GM23338 (cell line): ENCODE measurements around the gene NUDC.

Experiments
- CREB1 ChIP-seq: fragments of 250-450 bp; sonication (Bioruptor Pico); IDR thresholded peaks from 2 replicates; pipeline ENCODE4 v1.5.0; 2020; ENCODE audit warnings: low read depth, mild to moderate bottlenecking, moderate library complexity
- CTCF ChIP-seq, 2 experiments: fragments of 200-600 bp in 1 of 2; sonication (generic) in 1 of 2; conservative IDR thresholded peaks; 2 replicates each; pipeline versions ENCODE4 v1.5.1 to v1.6.1; 2016 to 2017; ENCODE audit warnings: antibody characterized with exemption in 2 of 2, low read depth in 2 of 2, mild to moderate bottlenecking in 2 of 2, moderate library complexity in 1 of 2
- EZH2 ChIP-seq: fragments of 200-600 bp; sonication (generic); IDR thresholded peaks from one replicate; pipeline ENCODE4 v1.8.0; 2017; ENCODE audit warnings: antibody characterized with exemption, mild to moderate bottlenecking, low read depth; ENCODE audit not compliant: unreplicated experiment
- EZH2phosphoT487 ChIP-seq: fragments of 200-600 bp; sonication (generic); IDR thresholded peaks from one replicate; pipeline ENCODE4 v1.8.1; 2018; ENCODE audit warnings: antibody characterized with exemption; ENCODE audit not compliant: unreplicated experiment
- JUNB ChIP-seq: IDR thresholded peaks from one replicate; pipeline ENCODE4 v1.6.1; 2016; ENCODE audit warnings: antibody characterized with exemption; ENCODE audit not compliant: unreplicated experiment
- NANOG ChIP-seq: IDR thresholded peaks from 2 replicates; pipeline ENCODE4 v1.6.1; 2016; ENCODE audit warnings: antibody characterized with exemption, borderline replicate concordance
- POLR2AphosphoS5 ChIP-seq: IDR thresholded peaks from 2 replicates; pipeline ENCODE4 v1.6.1; 2016; ENCODE audit warnings: antibody characterized with exemption, low read depth
- REST ChIP-seq: IDR thresholded peaks from one replicate; pipeline ENCODE4 v1.6.1; 2018; ENCODE audit warnings: antibody characterized with exemption; ENCODE audit not compliant: unreplicated experiment
- STAT1 ChIP-seq: IDR thresholded peaks from one replicate; pipeline ENCODE4 v1.6.1; 2016; ENCODE audit warnings: antibody characterized with exemption; ENCODE audit not compliant: unreplicated experiment
- ZNF114 ChIP-seq: fragments of 250-450 bp; sonication (Bioruptor Pico); IDR thresholded peaks from 2 replicates; pipeline ENCODE4 v1.5.0; 2020; ENCODE audit warnings: mild to moderate bottlenecking, moderate library complexity
- TF ChIP-seq, protein P1 (sequence below): IDR thresholded peaks from 2 replicates; pipeline ENCODE4 v1.6.1; 2016; ENCODE audit warnings: antibody characterized with exemption

DNA sequence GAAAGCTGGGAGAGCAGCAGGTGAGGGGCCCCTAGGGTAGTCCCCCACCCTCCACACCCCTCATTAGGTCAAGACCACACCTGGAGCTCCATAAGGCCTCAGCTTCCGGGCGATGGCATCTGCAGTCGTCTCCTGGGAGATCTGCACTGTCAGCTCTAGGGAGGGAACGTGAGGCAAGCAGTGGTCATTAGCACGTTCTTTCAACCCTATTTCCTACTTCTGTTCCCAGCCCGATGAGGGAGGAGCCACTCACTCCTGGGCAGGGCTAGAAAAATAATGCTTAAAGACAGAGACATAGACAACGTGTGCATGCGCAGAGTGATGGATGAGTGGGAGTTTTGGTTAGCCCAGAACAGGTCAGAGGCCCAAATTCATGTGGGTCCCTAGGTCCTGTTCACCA lies 29.1 kb downstream of the NUDC start:
- TF ChIP-seq CTCF (conservative IDR thresholded peaks at IDR 0.05; ENCODE audit: low read depth in 2 of 2) (no peak), EZH2phosphoT487 (no peak), EZH2 (no peak), REST (no peak), ZNF114 (no peak), POLR2AphosphoS5 (no peak), CREB1 (CRISPR knock-in tag) (no peak), JUNB (no peak), STAT1 (no peak), NANOG (no peak)
- TF ChIP-seq, protein P1, sequence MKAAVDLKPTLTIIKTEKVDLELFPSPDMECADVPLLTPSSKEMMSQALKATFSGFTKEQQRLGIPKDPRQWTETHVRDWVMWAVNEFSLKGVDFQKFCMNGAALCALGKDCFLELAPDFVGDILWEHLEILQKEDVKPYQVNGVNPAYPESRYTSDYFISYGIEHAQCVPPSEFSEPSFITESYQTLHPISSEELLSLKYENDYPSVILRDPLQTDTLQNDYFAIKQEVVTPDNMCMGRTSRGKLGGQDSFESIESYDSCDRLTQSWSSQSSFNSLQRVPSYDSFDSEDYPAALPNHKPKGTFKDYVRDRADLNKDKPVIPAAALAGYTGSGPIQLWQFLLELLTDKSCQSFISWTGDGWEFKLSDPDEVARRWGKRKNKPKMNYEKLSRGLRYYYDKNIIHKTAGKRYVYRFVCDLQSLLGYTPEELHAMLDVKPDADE, result no peak
